Measurements from ENCODE around the gene PISD.

PISD gene

DNA sequence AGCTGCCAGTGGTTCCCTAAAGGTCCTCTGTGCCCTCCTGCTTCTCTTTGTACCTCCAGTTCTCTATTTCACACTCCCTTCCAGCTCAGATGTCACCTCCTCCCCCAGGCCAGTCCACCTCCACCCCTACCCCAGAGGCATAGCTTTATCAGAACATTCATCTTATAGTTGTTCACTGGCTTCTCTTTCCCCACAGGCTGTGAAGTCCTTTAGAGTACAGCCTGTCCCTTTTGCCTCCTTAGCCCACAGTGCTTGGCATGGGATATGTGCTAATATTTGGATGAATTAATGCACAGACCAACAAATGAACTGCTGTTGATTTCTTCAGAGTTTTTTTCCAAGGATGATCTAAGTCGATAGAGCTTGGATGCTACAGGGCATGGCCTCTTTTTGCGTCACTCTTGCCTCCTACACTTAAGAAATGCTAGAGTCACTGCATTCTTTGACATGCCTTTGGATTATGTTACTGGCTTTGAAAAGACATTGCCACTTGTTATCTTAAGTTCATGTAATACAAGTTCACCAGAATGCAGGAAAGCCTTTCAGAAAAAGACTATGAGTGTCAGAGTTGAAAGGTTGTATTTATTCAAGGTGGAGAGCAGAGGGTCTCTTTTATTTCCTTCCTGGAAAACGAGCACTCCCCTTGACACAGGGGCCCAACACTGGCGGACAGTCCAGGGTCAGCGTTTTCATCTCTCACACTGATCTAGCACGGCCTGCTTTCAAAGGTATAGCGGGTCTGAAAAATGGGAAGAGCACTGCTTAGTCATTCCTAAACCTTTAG lies 75.7 kb downstream of the PISD start:
- peak in 1 of 2 experiments; percentile 30 for DNase-seq (ENCODE audit: low read depth in 1 of 2, low spot score in 1 of 2)
- no peaks in the 10 kb centered on the region for H3K27me3 ChIP-seq (ENCODE audit: insufficient read depth, poor library complexity, severe bottlenecking)
- peak overlapping the region; percentile 29 for H3K27ac ChIP-seq (replicated peaks)
- TF ChIP-seq, protein P1, sequence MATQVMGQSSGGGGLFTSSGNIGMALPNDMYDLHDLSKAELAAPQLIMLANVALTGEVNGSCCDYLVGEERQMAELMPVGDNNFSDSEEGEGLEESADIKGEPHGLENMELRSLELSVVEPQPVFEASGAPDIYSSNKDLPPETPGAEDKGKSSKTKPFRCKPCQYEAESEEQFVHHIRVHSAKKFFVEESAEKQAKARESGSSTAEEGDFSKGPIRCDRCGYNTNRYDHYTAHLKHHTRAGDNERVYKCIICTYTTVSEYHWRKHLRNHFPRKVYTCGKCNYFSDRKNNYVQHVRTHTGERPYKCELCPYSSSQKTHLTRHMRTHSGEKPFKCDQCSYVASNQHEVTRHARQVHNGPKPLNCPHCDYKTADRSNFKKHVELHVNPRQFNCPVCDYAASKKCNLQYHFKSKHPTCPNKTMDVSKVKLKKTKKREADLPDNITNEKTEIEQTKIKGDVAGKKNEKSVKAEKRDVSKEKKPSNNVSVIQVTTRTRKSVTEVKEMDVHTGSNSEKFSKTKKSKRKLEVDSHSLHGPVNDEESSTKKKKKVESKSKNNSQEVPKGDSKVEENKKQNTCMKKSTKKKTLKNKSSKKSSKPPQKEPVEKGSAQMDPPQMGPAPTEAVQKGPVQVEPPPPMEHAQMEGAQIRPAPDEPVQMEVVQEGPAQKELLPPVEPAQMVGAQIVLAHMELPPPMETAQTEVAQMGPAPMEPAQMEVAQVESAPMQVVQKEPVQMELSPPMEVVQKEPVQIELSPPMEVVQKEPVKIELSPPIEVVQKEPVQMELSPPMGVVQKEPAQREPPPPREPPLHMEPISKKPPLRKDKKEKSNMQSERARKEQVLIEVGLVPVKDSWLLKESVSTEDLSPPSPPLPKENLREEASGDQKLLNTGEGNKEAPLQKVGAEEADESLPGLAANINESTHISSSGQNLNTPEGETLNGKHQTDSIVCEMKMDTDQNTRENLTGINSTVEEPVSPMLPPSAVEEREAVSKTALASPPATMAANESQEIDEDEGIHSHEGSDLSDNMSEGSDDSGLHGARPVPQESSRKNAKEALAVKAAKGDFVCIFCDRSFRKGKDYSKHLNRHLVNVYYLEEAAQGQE (IDR thresholded peaks at IDR 0.05; ENCODE audit: insufficient replicate concordance, low read depth) = no peak
- TF ChIP-seq, protein P2, sequence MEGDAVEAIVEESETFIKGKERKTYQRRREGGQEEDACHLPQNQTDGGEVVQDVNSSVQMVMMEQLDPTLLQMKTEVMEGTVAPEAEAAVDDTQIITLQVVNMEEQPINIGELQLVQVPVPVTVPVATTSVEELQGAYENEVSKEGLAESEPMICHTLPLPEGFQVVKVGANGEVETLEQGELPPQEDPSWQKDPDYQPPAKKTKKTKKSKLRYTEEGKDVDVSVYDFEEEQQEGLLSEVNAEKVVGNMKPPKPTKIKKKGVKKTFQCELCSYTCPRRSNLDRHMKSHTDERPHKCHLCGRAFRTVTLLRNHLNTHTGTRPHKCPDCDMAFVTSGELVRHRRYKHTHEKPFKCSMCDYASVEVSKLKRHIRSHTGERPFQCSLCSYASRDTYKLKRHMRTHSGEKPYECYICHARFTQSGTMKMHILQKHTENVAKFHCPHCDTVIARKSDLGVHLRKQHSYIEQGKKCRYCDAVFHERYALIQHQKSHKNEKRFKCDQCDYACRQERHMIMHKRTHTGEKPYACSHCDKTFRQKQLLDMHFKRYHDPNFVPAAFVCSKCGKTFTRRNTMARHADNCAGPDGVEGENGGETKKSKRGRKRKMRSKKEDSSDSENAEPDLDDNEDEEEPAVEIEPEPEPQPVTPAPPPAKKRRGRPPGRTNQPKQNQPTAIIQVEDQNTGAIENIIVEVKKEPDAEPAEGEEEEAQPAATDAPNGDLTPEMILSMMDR (IDR thresholded peaks at IDR 0.05; ENCODE audit: insufficient read depth, low read length) = no peak
- TF ChIP-seq GABPA (IDR thresholded peaks at IDR 0.05; ENCODE audit: low read depth) = no peak
- TF ChIP-seq POLR2AphosphoS5 (IDR thresholded peaks at IDR 0.05; ENCODE audit: low read depth) = no peak
- no peak for TF ChIP-seq SPI1 (IDR thresholded peaks at IDR 0.05; ENCODE audit: borderline replicate concordance, low read depth)
- H3K4me3 ChIP-seq (replicated peaks; ENCODE audit: insufficient read depth, low read length) = no peak overlapping the region

DNA sequence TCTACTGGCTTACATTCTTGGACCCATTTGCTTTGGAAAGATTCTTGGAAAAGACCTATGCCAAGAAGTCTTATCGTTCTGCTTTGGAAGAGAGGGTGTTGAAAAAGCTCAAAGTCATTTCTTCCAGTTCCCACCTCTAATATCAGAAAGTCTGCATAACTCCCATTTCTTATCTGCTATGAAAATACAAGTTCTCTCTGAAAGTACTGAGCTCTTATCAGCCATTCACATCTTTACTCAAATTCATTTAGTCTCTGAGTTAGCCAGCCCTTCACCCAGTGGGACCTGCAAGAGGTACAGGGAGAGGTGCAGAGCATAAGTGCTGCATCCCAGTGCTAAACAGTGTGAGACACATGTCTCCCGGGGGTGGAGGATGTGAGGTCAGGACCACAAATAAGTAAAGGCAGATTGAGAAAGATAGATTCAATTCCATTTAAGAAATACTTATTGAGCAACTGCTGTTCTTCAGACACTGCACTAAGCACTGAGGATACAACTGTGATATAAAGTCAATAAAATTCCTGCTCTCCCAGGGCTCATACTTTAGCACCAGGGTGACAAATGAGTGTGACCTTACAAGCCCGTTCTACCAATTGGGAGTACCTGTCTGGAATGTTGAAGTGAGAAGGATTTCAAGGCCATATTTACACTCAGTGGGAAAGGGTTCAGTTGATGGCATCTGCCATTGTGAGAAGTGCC lies 76.7 kb downstream of the PISD start:
- Histone ChIP-seq H3K27me3 (ENCODE audit: insufficient read depth, poor library complexity, severe bottlenecking) (no peaks in the 10 kb centered on the region), H3K27ac (replicated peaks) (0 out of 2 replicates have a peak overlapping the region, but pooled peaks have one; percentile 6), H3K4me3 (replicated peaks; ENCODE audit: insufficient read depth, low read length) (no peak overlapping the region)
- peak; percentile 20 to 44 for DNase-seq (ENCODE audit: low read depth in 1 of 2, low spot score in 1 of 2)
- TF ChIP-seq, protein P2 (IDR thresholded peaks at IDR 0.05; ENCODE audit: insufficient read depth, low read length) = no peak
- TF ChIP-seq POLR2AphosphoS5 (IDR thresholded peaks at IDR 0.05; ENCODE audit: low read depth) (no peak), SPI1 (IDR thresholded peaks at IDR 0.05; ENCODE audit: borderline replicate concordance, low read depth) (no peak), GABPA (IDR thresholded peaks at IDR 0.05; ENCODE audit: low read depth) (no peak)
- TF ChIP-seq, protein P1 (IDR thresholded peaks at IDR 0.05; ENCODE audit: insufficient replicate concordance, low read depth) = no peak

DNA sequence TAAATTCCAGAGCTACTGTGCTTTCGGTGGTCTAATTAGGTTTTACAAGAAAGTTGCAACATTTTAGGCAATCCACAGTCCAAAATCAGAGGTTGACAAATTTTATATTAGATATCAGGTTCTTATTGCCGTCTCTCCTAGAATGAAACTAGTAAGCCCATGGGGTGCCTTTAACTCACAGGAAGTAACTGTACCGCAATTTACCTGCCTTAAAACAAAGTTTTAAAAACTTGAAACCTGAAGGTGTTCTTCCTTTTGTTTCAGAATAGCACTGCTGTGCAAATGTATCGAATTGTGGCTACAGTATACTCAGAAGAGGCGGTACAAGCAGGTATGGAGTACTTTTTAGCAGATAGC lies 77.2 kb downstream of the PISD start:
- no peak overlapping the region for H3K4me3 ChIP-seq (replicated peaks; ENCODE audit: insufficient read depth, low read length)
- H3K27ac ChIP-seq (replicated peaks) = 0 out of 2 replicates have a peak overlapping the region, but pooled peaks have one; percentile 6
- H3K27me3 ChIP-seq (ENCODE audit: insufficient read depth, poor library complexity, severe bottlenecking) = no peaks in the 10 kb centered on the region
- TF ChIP-seq GABPA (IDR thresholded peaks at IDR 0.05; ENCODE audit: low read depth) (no peak), POLR2AphosphoS5 (IDR thresholded peaks at IDR 0.05; ENCODE audit: low read depth) (no peak), SPI1 (IDR thresholded peaks at IDR 0.05; ENCODE audit: borderline replicate concordance, low read depth) (no peak)
- TF ChIP-seq, protein P1 (IDR thresholded peaks at IDR 0.05; ENCODE audit: insufficient replicate concordance, low read depth) = no peak
- TF ChIP-seq, protein P2 (IDR thresholded peaks at IDR 0.05; ENCODE audit: insufficient read depth, low read length) = no peak
- no peak for DNase-seq (ENCODE audit: low read depth in 1 of 2, low spot score in 1 of 2)

Measured in HL-60 (cell line).